ENCODE results near the gene KIR2DL3.
"Not testable (repeated sequence)": the region's sequence is repeated elsewhere in the genome, so short reads cannot be mapped to it uniquely, and the experiment has no call there.

DNA sequence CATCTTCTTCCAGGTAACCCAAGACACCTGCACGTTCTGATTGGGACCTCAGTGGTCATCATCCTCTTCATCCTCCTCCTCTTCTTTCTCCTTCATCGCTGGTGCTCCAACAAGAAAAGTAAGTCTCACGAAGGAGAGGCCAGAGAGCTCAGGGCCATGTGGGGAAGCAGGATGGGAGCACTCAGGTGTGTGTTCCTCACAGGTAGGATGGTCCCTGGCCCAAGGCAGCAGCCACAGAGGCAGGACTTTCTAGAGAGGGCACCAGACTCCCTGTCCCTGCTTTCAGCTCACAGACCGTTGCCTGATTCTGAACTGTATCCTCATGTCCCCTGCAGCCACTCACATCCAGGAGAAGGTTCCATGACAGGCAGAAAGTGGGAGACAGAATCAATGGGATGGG, 28.2 kb downstream of the KIR2DL3 start:
- TF ChIP-seq, protein P1, sequence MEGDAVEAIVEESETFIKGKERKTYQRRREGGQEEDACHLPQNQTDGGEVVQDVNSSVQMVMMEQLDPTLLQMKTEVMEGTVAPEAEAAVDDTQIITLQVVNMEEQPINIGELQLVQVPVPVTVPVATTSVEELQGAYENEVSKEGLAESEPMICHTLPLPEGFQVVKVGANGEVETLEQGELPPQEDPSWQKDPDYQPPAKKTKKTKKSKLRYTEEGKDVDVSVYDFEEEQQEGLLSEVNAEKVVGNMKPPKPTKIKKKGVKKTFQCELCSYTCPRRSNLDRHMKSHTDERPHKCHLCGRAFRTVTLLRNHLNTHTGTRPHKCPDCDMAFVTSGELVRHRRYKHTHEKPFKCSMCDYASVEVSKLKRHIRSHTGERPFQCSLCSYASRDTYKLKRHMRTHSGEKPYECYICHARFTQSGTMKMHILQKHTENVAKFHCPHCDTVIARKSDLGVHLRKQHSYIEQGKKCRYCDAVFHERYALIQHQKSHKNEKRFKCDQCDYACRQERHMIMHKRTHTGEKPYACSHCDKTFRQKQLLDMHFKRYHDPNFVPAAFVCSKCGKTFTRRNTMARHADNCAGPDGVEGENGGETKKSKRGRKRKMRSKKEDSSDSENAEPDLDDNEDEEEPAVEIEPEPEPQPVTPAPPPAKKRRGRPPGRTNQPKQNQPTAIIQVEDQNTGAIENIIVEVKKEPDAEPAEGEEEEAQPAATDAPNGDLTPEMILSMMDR (IDR thresholded peaks at IDR 0.05), result not testable (repeated sequence)
- TF ChIP-seq POLR2A (IDR thresholded peaks at IDR 0.05), result not testable (repeated sequence)
